ENCODE results near the gene AKR1B15.

DNA sequence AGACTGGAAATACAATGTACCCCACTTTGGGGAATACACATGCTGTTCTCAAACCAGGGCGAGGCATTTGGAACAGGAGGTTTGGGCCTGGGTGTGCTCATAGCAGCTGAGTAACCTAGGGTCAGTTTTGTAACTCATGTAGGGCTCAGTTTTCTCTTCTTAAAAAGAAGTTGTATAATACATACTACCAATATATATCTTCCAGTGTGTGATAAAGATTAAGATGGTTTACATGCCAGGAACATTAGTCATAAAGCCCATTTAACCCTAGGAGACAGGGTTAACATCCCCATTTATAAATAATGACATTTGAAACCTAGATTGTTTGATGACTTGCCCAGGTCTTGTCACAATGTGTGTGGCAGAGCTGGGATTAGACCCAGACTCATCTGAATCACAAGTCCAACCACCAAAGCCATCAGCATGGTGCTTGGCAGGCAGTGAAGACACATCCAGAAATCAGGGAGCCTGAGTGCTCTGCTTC is 15.6 kb upstream of the AKR1B15 start:
- TF ChIP-seq POLR2A (IDR thresholded peaks at IDR 0.05), result no peak
- TF ChIP-seq, protein P1, sequence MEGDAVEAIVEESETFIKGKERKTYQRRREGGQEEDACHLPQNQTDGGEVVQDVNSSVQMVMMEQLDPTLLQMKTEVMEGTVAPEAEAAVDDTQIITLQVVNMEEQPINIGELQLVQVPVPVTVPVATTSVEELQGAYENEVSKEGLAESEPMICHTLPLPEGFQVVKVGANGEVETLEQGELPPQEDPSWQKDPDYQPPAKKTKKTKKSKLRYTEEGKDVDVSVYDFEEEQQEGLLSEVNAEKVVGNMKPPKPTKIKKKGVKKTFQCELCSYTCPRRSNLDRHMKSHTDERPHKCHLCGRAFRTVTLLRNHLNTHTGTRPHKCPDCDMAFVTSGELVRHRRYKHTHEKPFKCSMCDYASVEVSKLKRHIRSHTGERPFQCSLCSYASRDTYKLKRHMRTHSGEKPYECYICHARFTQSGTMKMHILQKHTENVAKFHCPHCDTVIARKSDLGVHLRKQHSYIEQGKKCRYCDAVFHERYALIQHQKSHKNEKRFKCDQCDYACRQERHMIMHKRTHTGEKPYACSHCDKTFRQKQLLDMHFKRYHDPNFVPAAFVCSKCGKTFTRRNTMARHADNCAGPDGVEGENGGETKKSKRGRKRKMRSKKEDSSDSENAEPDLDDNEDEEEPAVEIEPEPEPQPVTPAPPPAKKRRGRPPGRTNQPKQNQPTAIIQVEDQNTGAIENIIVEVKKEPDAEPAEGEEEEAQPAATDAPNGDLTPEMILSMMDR (IDR thresholded peaks at IDR 0.05), result no peak
